HG03139 (cell line): Measurements from ENCODE around the gene TNFRSF11A.

Experiments
- ATAC-seq: cut with Tn5 transposase; IDR thresholded peaks from one replicate; pipeline ENCODE4 v1.9.1; 2021; ENCODE audit not compliant: unreplicated experiment

TNFRSF11A gene

GRCh38 chr18:62324917-62325805 is at the start of gene TNFRSF11A:
Gene TNFRSF11A, plus strand, starts transcription at chr18:62325310. Its CDS starts 43 bp downstream, at chr18:62325353.
- ATAC-seq = peak; percentile 48

GRCh38 chr18:62277045-62277444 is 48.1 kb upstream of the TNFRSF11A start:
- ATAC-seq = no peak

GRCh38 chr18:62279561-62279960 is 45.5 kb upstream of the TNFRSF11A start:
- no peak for ATAC-seq

DNA sequence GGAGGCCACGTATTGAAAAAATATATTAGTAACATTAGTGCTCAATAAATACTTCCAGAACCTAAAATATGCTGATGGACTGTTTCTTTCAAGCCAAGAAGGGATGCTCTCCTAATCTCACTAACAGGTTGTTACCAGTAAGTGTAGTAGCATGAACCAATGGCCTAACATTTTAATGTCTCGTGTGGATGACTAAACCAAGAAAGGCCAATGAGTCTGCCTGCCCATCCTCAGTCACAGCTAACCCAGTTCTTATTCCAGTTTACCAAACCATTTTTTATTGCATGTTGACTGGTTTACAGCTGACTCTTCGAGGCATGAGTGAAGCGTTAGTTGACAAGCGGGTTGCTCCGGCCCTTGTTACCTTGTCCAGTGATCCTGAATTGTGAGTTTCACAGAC is 45.1 kb upstream of the TNFRSF11A start:
- ATAC-seq = no peak

DNA sequence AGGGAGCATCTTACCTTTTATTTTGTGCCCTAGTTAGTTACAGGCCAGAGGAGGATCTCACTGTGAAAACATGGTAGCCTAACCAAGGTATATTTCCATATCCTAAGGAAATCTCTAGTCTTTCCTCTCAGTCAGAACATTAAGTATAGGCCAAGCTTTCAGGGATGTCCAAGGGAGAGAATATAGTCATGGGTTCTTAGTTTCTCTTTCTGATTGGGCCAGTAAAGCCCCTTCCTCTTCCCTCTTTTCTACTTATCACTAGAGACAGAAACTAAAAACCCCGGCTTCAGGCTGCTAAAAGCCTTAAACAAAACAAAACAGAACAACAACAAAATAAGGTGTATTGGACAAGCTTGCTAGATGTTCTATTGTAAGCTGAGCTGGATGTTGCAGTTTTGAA is 44.3 kb upstream of the TNFRSF11A start:
- no peak for ATAC-seq

GRCh38 chr18:62281684-62282083 is 43.4 kb upstream of the TNFRSF11A start:
- ATAC-seq = no peak

DNA sequence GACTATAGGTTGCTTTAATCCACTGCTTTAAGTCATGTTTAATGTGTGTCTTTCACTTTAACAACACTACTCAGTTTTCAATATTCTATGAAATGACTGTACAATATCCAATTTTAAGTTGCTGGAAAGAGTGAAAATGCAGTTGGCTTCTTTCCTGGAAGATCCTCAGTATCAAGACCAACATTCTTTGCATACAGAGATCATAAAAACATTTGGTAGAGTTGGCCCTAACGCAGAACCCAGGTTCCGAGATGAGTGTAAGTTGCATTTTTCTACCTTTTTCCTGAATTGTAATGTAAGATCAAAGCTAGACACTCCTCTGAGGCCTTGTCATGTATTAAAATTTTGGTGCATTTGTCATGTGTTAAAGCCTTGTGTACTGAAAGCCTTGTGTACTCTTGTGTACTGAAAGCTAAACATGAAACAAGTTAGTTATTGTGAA is 42.9 kb upstream of the TNFRSF11A start:
- ATAC-seq = no peak

DNA sequence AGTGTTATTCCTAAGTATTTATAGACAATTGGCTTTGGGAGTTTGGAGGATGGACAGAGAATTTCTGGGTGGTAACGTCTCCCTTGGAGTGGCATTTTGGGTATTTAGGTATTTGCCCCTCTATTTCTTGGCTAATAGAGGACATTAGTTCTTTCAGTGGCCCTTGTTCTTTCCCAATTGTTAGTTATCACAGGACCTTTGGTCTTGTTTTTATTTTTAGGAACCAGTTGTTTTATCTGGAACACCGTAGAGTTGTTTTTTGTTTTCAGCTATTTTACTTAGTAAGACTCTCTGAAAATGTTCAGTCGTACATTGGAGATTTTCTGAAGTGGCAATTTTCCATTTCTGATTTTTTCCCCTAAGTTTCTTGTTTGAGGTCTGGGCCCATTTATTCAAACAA is 40.5 kb upstream of the TNFRSF11A start:
- ATAC-seq = no peak

DNA sequence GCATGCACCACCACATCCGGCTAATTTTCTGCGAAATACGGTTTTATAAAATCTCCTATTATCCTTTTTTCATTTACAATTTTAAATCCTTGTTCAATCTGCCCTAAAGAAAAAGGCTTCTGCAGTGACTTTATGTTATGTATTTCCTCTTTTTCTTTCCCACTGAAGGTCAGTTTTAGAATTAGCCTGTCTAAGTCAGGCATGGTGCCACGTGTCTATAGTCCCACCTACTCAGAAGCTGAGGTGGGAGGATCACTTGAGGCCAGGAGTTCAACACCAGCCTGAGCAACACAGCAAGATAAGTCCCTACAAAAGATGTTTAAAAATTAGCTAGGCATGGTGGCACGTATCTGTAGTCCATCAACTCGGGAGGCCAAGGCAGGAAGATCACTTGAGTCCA is 39.8 kb upstream of the TNFRSF11A start:
- no peak for ATAC-seq

DNA sequence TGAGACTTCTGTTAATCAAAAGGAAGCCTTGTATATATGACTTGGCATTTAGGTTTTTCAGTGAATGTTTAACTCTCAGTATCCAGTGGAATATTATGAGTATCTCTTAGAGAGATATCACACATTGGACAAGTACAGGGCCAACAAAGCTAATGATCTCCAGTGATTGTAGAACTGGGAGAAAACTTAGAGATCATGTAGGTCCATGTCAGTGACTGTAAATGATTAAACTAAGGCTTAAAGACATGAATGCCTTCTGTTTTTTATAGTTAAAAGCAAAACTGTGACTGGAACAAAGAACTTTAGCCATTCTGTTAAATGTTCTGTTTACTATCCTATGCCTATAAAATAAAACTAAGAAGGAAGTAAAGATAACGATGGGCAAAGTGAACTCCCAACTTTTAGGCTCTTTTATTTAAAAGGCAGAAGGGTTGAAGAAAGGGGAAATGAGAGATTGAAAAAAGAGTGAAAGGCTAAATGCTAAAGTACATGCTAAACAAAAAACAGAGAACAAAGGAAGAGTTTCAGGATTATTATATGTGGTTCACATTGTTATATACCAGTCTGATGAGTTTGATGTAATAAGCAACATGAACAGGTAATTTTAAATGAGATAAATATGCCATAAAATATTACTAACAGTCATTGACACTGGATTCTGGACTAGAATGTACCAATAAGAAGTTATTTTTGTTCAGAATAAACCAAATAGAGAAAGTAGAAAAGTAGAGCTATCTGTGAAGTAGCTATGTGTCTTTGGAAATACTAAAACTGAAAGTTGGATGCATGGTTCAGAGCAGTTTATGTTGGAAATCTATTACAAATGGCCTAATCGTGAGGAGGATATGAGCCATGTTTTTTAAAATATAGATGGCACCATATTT is 37.1 kb upstream of the TNFRSF11A start:
- ATAC-seq = peak; percentile 78

- peak; percentile 29 for ATAC-seq
Observed at GRCh38 chr18:62288665-62289008, 36.5 kb upstream of the TNFRSF11A start.

DNA sequence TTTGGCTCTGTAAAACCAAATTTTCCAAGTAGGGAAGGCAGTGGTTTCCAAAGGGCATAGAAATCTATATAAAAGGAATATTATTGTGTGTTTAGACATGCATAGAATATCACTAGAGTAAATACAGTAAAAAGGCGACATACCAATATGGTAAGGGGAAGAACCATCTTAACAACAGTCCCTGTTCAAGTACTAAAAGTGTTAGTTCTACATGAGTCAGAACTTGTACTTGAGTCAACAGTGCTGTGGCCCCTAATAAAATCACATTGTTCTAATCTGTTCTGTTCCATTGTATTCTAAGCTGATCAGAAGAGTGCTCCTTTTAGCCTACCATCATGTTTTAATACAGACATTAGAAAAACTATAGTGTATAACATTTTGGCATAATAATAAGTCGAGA is 36.1 kb upstream of the TNFRSF11A start:
- peak; percentile 44 for ATAC-seq

- ATAC-seq = no peak
Observed at GRCh38 chr18:62294073-62294472, 31.0 kb upstream of the TNFRSF11A start.

DNA sequence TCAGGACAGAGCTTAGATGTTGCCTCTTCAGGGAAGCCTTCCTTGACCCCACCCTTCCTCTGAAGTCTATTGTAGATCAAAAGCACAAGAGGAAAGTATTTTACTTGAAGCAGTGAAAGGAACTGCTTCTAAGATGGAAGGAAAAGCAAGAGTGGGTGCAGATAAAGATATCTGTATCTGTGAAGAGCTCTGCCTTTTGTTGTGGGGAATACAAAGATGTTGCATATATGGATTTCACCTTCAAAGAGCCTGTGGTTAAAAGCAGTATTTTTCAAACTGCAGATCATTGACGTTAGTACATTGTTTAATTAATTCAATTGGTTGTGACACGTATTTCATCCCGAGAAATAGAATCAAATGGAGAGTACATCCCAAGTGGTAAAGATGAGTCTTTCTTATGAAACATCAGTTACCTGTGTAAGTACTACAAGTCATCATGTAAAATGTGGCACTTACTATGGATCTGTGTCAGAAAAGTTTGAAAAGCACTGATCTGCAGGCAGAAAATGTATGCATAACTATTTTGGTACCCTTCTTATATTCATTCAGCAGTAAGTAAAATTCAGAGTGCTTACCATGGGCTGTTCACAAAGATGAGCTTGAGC is 24.6 kb upstream of the TNFRSF11A start:
- ATAC-seq = no peak

- ATAC-seq = no peak
Observed at GRCh38 chr18:62301322-62301721, 23.8 kb upstream of the TNFRSF11A start.

- no peak for ATAC-seq
Observed at GRCh38 chr18:62312851-62313250, 12.3 kb upstream of the TNFRSF11A start.

- no peak for ATAC-seq
Observed at GRCh38 chr18:62318228-62319180, 6.6 kb upstream of the TNFRSF11A start.

DNA sequence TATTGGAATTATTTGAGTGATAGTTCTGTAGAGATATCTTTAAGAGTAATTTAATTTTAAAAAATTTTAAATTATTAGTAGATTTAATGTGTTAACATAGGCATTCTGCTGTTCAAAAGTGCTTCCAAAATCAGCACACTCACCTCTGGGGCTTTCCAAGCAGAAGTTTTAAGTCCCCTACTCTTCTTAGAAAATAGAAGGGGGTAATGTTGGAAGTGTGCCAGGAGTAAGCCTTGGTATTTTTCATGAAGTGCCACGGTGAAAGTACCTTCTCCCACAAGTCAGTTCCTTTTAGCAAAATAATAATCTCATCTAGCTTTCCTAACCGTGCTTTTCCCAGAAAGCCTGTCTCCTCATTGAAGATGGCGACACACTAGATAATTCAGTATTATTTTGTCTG is 3.9 kb upstream of the TNFRSF11A start:
- ATAC-seq = no peak

DNA sequence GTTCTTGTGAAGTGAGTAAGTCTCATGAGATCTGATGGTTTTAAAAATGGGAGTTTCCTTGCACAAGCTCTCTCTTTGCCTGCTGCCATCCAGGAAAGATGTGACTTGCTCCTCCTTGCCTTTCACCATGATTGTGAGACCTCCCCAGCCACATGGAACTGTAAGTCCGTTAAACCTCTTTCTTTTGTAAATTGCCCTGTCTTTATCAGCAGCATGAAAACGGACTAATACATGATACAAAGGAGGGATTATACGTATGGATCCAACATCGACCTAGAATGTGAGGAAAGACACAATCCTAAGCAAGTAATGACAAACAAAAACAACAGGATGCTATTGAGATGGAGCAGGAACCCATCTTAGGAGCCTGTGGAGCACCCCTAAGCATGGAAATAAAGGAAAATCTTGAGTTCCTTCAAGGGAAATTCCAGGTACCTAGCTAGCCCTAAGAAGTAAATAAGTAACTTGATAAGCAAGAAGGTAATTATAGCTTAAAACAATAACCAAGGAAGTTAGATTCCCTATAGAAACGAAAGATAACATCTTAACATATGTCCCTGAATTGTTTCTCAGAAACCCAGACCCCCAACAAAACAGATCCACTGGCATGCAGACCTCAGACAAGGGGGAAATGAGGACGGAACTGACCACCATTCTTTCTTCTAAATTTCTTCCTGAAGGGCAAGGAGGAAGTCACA is 1.5 kb upstream of the TNFRSF11A start:
- no peak for ATAC-seq
